Omental fat pad (tissue), 4 donors: ENCODE data around the gene GPR162. TPM values are rescaled to one million over a fixed set of nuclear protein-coding genes. Genes with fewer than 3 reads are reported as not detected.

Experiments
- ATAC-seq: fragments of 150-250 bp; one replicate; pipeline ENCODE4 v1.9.1; 2016; ENCODE audit warnings: mild to moderate bottlenecking, moderate library complexity; ENCODE audit not compliant: low FRiP score
- DNase-seq: peaks from one replicate; pipeline ENCODE4 v3.0.0-alpha.2; 2019; ENCODE audit warnings: low spot score
- total RNA-seq, 4 donors: library from RNA; depleted of rRNA; stranded (reverse); fragments of >200 nt; gene quantifications; one replicate each; pipeline ENCODE4 v1.1.0, GENCODE V29; 2016
- TF ChIP-seq, protein P1 (sequence below), 3 donors: fragments of 450-650 bp; IDR thresholded peaks; one replicate each; pipeline ENCODE4 v1.5.1; 2016 to 2017; ENCODE audit warnings: antibody characterized with exemption in 3 of 3, mild to moderate bottlenecking in 3 of 3, moderate library complexity in 2 of 3

Gene GPR162
- total RNA-seq, 4 donors from 2014 or later: 2.8 to 6.7 (median 2.9) TPM

DNA sequence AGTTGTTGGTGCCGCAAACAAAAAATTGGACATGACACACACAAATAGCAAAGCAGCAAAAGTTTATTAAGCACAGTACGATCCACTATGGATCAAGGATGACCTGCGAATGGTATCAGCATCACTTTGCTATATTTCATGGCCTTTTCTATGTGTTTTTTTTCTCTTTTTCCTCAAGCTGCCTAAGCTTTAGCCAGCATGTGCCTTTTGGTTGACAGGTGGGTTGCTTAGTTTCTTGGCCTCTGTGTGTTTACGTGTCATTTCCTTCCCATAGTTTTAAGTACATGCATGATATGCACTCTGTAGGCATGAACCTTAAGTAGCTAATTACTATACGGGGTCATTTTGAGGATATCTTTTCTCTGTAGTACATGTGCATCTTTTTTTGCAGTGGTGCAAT lies 22.5 kb upstream of the GPR162 start:
- ATAC-seq: no peak
- DNase-seq: no peak
- TF ChIP-seq, protein P1, sequence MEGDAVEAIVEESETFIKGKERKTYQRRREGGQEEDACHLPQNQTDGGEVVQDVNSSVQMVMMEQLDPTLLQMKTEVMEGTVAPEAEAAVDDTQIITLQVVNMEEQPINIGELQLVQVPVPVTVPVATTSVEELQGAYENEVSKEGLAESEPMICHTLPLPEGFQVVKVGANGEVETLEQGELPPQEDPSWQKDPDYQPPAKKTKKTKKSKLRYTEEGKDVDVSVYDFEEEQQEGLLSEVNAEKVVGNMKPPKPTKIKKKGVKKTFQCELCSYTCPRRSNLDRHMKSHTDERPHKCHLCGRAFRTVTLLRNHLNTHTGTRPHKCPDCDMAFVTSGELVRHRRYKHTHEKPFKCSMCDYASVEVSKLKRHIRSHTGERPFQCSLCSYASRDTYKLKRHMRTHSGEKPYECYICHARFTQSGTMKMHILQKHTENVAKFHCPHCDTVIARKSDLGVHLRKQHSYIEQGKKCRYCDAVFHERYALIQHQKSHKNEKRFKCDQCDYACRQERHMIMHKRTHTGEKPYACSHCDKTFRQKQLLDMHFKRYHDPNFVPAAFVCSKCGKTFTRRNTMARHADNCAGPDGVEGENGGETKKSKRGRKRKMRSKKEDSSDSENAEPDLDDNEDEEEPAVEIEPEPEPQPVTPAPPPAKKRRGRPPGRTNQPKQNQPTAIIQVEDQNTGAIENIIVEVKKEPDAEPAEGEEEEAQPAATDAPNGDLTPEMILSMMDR (IDR thresholded peaks at IDR 0.05): no peak

DNA sequence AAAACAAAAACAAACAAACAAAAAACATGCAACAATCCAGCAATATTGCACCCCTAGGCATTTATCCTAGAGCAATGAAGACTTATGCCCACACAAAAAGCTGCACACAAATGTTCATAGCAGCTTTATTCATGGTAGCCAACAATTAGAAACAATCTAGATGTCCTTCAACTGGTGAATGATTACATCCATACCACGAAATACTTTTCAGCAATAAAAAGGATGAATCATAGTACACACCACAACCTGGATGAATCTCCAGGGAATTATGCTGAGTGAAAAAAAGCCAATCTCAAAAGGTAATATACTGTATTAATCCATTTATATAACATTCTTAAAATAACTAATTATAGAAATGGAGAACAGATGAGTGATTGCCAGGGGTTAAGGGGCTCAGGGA lies 14.5 kb upstream of the GPR162 start:
- TF ChIP-seq, protein P1 (IDR thresholded peaks at IDR 0.05): no peak
- no peak for DNase-seq
- no peak for ATAC-seq

DNA sequence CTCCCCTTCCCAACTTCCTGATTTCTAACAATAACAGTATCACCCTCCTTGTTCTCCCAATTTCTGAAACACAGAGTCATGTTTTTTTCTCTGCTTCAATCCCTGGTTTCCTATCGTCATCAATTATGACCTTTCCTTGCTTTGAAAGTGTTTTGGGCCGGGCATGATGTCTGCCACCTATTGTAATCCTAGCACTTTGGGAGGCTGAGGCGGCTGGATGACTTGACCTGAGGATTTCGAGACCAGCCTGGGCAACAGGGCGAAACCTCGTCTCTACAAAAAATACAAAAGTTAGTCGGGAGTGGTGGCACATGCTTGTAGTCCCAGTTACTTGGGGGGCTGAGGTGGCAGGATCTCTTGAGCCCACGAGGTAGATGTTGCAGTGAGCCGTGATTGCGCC lies 12.6 kb upstream of the GPR162 start:
- DNase-seq: no peak
- TF ChIP-seq, protein P1 (IDR thresholded peaks at IDR 0.05): no peak
- no peak for ATAC-seq

DNA sequence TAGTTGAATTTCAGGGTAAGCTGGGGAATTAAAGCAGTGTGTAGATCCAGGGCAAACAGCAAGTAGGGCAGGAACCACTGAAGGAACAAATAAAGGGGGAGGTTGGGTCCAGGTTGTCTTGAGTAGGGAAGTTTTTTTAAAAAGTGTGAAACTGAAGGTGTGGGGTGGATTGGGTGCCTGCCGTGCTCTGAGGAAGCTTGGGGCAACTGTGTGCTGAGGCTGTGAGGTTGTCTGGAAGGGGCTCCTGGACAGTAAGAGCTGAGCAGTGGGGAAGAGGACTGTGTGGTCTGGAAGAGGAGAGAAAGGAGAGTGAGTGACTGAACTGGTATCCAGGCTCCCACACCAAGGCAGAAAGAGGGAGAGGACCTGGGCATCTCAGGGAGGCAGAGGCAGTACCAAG lies 10.9 kb upstream of the GPR162 start:
- TF ChIP-seq, protein P1 (IDR thresholded peaks at IDR 0.05): no peak

DNA sequence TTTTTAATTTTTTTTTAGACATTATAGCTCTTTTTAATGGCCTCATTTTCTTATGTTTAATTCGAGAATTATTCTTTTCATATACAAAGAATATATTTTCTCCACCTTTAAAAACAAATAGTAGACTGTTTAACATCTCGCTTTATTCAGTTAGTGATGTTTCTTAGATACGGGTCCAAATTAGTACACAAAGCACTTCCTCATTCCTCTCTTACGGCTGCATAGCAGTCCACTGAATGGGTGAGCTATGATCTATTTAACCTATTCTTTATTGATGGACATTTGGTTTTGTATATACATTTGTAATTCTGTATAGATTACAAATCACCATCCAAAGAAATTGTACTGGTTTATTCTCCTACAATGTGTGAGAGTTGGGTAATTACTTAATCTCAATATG lies 8.3 kb upstream of the GPR162 start:
- ATAC-seq (no peak), DNase-seq (no peak)
- TF ChIP-seq, protein P1 (IDR thresholded peaks at IDR 0.05): no peak

More for the DNA sequence above, 10.9 kb upstream of the GPR162 start:
- ATAC-seq (no peak), DNase-seq (no peak)

DNA sequence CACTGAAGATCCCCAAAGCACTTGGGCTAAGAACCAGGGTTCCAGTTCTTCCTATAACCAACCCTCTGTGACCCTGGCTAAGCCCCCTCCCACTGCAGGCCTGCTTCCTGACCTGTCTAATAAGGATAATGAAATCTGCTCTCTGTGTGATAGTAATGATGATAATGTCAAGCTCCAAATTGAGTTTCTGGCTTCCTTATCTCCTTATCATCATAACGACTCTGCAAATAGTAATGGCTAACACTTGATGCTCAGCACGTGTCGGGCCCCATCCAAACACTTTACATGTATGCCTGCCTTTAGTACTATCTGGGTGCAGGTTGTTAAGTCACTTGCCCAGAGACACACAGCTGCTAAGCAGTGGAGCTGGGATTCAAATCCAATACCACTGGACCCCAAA lies 5.0 kb upstream of the GPR162 start:
- no peak for ATAC-seq
- DNase-seq: no peak
- TF ChIP-seq, protein P1 (IDR thresholded peaks at IDR 0.05): no peak

DNA sequence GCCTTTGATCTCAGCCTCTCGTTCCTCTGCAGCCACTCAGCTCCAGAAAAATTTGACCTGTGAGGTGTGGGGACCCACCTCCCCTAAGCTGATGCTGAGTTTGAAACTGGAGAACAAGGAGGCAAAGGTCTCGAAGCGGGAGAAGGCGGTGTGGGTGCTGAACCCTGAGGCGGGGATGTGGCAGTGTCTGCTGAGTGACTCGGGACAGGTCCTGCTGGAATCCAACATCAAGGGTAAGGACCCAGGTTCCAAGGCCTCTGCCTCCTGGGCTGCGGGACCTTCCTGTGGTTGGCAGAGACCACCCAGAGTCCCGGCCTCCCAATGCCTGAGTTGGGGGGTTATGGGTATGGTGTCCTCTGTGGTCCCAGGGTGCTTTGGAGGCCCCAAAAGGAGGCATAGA lies 4.5 kb upstream of the GPR162 start:
- TF ChIP-seq, protein P1 (IDR thresholded peaks at IDR 0.05): no peak
- no peak for ATAC-seq

More for the DNA sequence above, 4.5 kb upstream of the GPR162 start:
- no peak for DNase-seq
